GM19438 (cell line): ENCODE measurements around the gene NHEJ1.

Source experiments
- ATAC-seq: cut with Tn5 transposase; IDR thresholded peaks from one replicate; pipeline ENCODE4 v1.9.1; 2021; ENCODE audit warnings: low read depth; ENCODE audit not compliant: unreplicated experiment

Gene NHEJ1

DNA sequence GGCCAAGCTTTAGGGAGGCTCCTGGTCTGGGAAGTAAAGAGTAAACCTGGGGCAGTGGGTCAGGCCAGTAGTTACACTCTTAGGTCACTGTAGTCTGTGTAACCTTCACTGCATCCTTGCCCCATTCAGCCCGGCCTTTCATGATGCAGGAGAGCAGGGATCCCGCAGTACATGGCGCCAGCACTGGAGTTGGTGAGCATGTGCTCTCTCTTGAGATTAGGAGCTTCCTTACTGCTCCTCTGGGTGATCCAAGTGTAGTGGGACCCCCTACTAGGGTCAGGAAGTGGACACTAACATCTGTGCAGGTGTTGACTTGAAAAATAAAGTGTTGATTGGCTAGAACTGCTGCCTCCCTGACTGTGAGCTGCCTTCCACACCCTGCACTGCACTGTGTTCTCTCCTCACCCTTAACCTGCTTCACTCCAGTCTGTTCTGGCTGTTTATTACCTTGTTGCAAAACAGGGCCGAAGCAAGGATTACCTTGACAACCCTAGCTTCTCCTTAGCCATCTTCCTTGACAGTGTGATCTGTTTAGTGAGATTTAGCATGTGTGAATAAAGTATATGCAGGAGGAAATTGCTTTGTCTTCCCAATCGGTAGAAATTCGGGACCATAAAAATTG is 22.6 kb upstream of the NHEJ1 start:
- ATAC-seq, result no peak

DNA sequence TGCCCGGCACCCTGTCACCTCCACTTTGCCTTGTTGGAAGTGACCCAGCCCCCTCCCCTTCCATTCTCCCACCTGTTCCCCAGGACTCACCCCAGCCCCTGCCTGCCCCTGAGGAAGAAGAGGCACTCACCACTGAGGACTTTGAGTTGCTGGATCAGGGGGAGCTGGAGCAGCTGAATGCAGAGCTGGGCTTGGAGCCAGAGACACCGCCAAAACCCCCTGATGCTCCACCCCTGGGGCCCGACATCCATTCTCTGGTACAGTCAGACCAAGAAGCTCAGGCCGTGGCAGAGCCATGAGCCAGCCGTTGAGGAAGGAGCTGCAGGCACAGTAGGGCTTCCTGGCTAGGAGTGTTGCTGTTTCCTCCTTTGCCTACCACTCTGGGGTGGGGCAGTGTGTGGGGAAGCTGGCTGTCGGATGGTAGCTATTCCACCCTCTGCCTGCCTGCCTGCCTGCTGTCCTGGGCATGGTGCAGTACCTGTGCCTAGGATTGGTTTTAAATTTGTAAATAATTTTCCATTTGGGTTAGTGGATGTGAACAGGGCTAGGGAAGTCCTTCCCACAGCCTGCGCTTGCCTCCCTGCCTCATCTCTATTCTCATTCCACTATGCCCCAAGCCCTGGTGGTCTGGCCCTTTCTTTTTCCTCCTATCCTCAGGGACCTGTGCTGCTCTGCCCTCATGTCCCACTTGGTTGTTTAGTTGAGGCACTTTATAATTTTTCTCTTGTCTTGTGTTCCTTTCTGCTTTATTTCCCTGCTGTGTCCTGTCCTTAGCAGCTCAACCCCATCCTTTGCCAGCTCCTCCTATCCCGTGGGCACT is 21.9 kb upstream of the NHEJ1 start:
- ATAC-seq, result no peak

GRCh38 chr2:219181531-219181930 is 20.9 kb upstream of the NHEJ1 start:
- no peak for ATAC-seq

DNA sequence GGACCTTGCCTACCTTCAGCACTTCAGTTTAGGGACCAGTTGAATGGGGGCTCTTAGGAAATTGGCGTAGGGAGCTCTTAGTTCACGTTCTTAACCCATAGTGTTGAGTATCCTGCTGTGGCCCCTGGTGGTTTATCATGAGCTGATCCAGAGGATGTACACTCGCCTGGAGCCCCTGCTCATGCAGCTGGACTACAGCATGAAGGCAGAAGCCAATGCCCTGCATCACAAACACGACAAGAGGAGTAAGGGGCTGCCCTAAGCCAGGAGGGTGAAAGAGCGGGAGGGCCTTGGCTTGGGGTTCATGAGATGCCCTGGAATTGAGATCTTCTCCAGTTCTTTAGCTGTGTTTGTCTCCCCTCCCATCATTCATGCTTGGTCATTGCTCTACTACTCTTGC is 20.3 kb upstream of the NHEJ1 start:
- no peak for ATAC-seq

- no peak for ATAC-seq
Measured at GRCh38 chr2:219179601-219180465, 19.2 kb upstream of the NHEJ1 start.

GRCh38 chr2:219178377-219179175 is 18.0 kb upstream of the NHEJ1 start:
- ATAC-seq, result peak; percentile 16

- peak; percentile 44 for ATAC-seq
Measured at GRCh38 chr2:219177552-219178376, 17.1 kb upstream of the NHEJ1 start, which contains the start of gene RETREG2. TSS of gene RETREG2 (plus strand) at chr2:219178275. CDS start at chr2:219178353, 78 bp downstream.

GRCh38 chr2:219176818-219177551 is 16.4 kb upstream of the NHEJ1 start, which contains the start of gene CNPPD1:
TSS of gene CNPPD1 (minus strand) at chr2:219176925. CDS start at chr2:219176828, 97 bp downstream.
- ATAC-seq, result peak; percentile 68

DNA sequence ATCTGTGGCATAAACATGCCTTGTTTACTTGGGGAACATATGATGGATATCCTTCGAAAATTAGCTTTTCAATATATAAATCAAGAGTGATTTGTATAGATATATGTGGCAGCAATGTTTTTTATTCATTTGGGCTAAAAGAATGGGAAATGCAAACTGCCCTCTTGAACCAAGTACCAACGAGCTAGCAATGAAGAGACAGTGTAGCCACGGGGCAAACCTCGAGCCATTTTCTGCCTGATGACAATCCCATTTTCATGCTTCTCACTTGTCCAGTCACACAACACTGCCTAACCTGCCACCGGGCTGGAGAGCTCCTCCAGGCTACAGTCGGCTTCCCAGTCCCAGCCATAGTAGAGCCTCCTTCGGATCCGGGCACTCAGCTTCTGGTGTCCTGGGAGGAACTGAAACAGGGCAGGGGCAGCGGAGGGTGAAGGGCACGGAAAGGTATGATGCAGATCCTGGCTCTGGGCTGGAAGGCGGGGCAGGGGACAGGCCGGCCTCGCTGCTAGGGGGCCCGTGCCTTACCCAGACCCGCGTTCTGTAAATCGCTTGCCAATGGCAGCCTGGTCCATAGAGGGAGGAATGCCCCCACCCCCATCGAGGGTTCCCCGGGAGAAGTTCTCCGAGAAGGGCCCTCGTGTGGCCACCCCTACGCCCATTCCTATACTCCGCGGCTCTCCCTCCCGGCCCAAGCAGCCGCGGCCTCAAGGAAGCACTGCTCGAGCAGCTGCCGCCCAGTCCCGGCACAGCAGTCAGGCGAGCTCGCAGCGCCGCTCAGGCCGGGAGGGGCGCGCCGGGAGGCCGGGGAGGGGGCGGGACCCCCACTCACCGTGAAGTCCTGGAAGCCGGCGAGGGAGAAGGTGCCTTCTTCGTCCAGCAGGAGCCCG is 15.6 kb upstream of the NHEJ1 start:
- peak; percentile 33 for ATAC-seq

- no peak for ATAC-seq
Measured at GRCh38 chr2:219175486-219175885, 14.9 kb upstream of the NHEJ1 start.

- ATAC-seq, result no peak
Measured at GRCh38 chr2:219174801-219175200, 14.2 kb upstream of the NHEJ1 start.

DNA sequence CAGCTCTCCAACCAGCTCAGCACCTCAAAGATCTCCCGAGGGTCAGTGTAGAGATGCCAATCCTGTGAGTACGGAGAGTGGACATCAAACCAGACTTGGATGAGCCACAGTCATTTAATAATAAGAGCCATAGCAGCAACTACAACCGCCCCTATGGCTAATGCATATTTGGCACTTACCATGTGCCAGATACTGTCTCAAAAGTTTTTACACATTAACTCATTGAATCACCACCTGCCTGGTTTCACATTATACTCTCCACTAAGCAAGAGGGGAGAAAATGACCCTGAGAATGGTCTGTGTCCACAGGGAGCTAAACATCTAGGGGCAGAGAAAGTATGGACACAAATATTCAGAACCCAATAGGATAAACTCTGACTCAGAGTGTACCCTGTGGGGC is 13.5 kb upstream of the NHEJ1 start:
- ATAC-seq, result no peak

- no peak for ATAC-seq
Measured at GRCh38 chr2:219173176-219173575, 12.6 kb upstream of the NHEJ1 start.

GRCh38 chr2:219172231-219173154 is 11.9 kb upstream of the NHEJ1 start:
- ATAC-seq, result no peak

DNA sequence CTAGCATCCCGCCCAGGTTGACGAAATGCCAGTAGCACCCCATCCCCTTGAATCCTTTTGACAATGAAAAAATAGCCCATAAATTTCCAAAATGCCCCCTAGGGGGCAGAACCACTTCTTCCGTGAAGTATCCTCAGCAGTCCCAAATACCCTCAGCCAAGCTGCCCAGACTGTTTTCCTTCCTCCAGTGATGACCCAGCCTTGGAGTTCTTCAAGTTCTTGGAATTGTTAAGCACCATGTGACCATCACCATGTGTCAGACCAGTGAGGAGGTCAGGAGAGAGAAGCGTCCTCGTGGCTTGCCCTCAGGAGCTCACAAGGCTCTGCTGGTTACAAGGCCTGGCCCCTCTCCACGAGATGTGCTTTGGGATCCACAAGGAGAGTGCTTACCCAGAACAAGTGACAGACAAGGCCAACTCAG is 10.6 kb upstream of the NHEJ1 start:
- no peak for ATAC-seq

GRCh38 chr2:219169930-219170654 is 9.5 kb upstream of the NHEJ1 start, which contains the start of gene SLC23A3:
TSS of gene SLC23A3 (minus strand) at chr2:219170029. CDS start at chr2:219169984, 45 bp downstream.
- no peak for ATAC-seq
